ENCODE results near the gene ZC3HAV1.
A peak's percentile ranks its signal among the peaks of the same experiment; 100 is the strongest.
"Not testable (repeated sequence)": the region's sequence is repeated elsewhere in the genome, so short reads cannot be mapped to it uniquely, and the experiment has no call there.

The ZC3HAV1 gene

DNA sequence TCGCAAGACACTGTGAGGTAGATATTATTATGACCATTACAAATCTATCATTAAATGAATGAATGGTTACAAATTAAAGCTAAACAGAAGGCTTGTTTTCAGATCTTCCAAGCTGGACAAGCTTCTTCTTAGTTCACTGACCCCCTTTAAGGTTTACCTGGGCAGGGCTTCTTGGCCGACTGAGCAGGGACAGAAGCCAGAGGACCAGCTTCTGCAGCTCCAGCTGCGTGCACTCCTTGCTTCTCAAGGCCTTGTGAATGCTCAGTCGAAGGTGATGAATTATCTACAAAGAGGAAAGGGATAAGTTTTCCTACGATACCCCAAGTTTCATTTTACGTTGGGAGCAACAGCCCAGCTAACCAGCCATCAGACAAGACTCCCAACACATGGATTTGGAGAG is 83.0 kb downstream of the ZC3HAV1 start:
- no peak overlapping the region for H3K27ac ChIP-seq
- TF ChIP-seq, protein P1, sequence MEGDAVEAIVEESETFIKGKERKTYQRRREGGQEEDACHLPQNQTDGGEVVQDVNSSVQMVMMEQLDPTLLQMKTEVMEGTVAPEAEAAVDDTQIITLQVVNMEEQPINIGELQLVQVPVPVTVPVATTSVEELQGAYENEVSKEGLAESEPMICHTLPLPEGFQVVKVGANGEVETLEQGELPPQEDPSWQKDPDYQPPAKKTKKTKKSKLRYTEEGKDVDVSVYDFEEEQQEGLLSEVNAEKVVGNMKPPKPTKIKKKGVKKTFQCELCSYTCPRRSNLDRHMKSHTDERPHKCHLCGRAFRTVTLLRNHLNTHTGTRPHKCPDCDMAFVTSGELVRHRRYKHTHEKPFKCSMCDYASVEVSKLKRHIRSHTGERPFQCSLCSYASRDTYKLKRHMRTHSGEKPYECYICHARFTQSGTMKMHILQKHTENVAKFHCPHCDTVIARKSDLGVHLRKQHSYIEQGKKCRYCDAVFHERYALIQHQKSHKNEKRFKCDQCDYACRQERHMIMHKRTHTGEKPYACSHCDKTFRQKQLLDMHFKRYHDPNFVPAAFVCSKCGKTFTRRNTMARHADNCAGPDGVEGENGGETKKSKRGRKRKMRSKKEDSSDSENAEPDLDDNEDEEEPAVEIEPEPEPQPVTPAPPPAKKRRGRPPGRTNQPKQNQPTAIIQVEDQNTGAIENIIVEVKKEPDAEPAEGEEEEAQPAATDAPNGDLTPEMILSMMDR (IDR thresholded peaks at IDR 0.05) = no peak
- TF ChIP-seq ZFX (IDR thresholded peaks at IDR 0.05; ENCODE audit: borderline replicate concordance) = no peak

DNA sequence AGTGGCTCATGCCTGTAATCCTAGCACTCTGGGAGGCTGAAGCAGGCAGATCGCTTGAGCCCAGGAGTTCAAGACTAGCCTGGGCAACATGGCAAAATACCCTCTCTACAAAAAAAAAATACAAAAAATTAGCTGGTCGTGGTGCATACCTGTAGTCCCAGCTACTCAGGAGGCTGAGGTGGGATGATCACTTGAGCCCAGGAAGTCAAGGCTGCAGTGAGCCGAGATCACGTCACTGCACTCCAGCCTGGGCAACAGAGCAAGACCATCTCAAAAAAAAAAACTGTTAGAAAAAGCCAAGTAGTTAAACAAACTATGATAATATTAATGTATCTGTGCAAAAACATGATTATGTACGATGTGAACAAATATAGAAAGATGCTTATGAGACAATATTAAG is 83.7 kb downstream of the ZC3HAV1 start:
- not testable (repeated sequence) for H3K27ac ChIP-seq

DNA sequence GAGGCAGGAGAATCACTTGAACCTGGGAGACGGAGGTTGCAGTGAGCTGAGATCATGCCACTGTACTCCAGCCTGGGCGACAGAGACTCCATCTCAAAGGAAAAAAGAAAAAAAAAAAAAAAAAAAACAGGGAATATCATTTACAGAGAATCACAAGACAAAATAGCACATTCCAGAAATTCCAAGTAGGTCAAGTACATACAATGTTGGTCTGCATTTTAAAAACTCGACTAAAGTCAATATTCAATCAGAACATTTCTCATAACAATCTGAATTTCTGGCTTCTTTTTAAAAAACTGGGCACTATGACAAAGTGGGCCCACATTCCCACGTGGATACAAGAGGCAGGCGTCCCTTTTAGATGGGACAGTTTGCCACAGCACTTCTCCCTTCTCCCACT is 86.4 kb downstream of the ZC3HAV1 start:
- H3K27ac ChIP-seq = no peak overlapping the region
- TF ChIP-seq ZFX (IDR thresholded peaks at IDR 0.05; ENCODE audit: borderline replicate concordance) = no peak

DNA sequence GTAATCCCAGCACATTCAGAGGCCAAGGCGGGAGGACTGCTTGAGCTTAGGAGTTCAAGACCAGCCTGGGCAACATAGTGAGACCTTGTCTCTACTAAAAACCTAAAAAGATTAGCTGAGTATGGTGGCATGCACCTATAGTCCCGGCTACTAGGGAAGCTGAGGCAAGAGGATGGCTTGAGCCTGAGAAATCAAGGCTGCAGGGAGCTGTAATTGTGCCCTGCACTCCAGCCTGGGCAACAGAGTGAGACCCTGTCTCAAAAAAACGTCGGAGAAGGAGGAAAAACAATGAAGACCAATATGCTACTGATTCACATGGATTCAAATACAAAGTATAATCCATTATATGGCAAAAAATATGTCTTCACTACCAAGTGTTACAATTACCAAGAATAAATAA is 87.2 kb downstream of the ZC3HAV1 start:
- TF ChIP-seq ZFX (IDR thresholded peaks at IDR 0.05; ENCODE audit: borderline replicate concordance) = no peak
- TF ChIP-seq, protein P1 (IDR thresholded peaks at IDR 0.05) = no peak
- H3K27ac ChIP-seq = no peak overlapping the region

DNA sequence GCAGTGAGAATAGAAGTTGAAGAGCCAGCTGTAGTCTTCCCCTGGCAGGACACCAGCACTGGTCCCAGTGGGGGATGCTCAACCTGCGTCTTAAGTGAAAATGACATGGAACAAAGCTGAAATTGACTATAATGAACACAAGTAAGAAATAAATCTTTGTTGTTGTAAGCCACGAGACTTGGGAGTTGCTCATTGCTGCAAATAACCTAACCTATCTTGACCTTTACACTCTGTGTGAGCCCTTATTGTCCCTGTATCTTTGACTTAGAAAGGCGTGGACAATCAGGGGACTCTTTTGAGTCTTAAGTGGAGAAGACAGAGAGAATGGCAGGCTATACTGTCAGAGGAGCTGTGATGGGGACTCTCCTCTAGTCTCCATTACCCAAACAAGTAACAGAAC is 90.6 kb downstream of the ZC3HAV1 start:
- TF ChIP-seq ZFX (IDR thresholded peaks at IDR 0.05; ENCODE audit: borderline replicate concordance) = no peak
- TF ChIP-seq, protein P1 (IDR thresholded peaks at IDR 0.05) = no peak
- no peak overlapping the region for H3K27ac ChIP-seq

GRCh38 chr7:139016931-139017511 is 92.5 kb downstream of the ZC3HAV1 start:
- TF ChIP-seq, protein P1 (IDR thresholded peaks at IDR 0.05) = peak; percentile 91
- no peak for TF ChIP-seq ZFX (IDR thresholded peaks at IDR 0.05; ENCODE audit: borderline replicate concordance)

GRCh38 chr7:139011373-139011772 is 98.1 kb downstream of the ZC3HAV1 start:
- TF ChIP-seq, protein P1 (IDR thresholded peaks at IDR 0.05) = no peak
- TF ChIP-seq ZFX (IDR thresholded peaks at IDR 0.05; ENCODE audit: borderline replicate concordance) = no peak

More at GRCh38 chr7:139016931-139017511, 92.5 kb downstream of the ZC3HAV1 start:
- no peak overlapping the region for H3K27ac ChIP-seq

DNA sequence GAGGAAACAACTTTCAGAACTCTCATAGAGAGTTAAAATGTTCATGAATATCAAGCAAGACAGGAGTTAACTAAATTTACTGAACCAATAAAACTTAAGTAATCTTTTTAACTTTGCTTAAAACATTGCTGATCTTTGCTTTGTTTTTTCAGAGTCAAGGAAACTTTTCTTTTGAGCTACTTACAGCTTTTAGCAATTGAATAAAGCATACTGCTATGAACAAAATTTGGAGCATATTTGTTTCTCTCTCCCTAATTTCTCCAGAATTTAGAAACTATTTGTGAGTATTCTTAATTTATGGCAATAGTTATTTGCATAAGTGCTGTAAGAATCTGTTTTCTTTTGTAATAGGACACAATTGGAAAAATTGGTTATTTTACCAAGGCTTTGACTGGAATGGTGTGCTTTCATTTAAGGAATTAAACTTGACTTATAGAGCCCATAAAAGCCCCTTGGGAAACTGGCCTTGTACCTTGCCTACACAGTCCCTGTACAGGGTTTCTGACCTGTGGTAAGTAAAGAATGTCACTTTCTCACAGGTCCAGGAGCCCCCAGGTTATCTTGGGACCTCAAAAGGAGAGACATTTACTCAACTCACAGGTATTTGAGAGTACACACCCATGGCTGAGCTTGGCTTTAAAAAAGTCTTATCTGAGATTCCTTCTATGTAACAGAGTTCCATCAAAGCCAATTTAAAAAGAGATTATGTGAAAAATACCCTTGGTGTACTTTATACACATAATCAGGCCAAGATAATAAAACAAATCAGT is 105.0 kb downstream of the ZC3HAV1 start:
- TF ChIP-seq, protein P1 (IDR thresholded peaks at IDR 0.05) = no peak
- TF ChIP-seq ZFX (IDR thresholded peaks at IDR 0.05; ENCODE audit: borderline replicate concordance) = no peak

More at GRCh38 chr7:139011373-139011772, 98.1 kb downstream of the ZC3HAV1 start:
- H3K27ac ChIP-seq = no peak overlapping the region

More for the DNA sequence above, 105.0 kb downstream of the ZC3HAV1 start:
- H3K27ac ChIP-seq = no peak overlapping the region

All from 22Rv1 (cell line).